HG03575 (cell line): Measurements from ENCODE around the gene SPDYE4.

Experiments
- ATAC-seq: cut with Tn5 transposase; IDR thresholded peaks from one replicate; pipeline ENCODE4 v1.9.1; 2021; ENCODE audit not compliant: unreplicated experiment, insufficient number of reproducible peaks, low FRiP score; ENCODE audit errors: extremely low read depth

The SPDYE4 gene

GRCh38 chr17:8719291-8720246, 38.8 kb downstream of the SPDYE4 start:
- ATAC-seq = no peak

GRCh38 chr17:8718001-8718563, 40.3 kb downstream of the SPDYE4 start:
- no peak for ATAC-seq

GRCh38 chr17:8713878-8714277, 44.5 kb downstream of the SPDYE4 start:
- no peak for ATAC-seq

- ATAC-seq = no peak
Observed at GRCh38 chr17:8713315-8713714, 45.0 kb downstream of the SPDYE4 start.

- no peak for ATAC-seq
Observed at GRCh38 chr17:8712698-8713097, 45.6 kb downstream of the SPDYE4 start.

- ATAC-seq = no peak
Observed at GRCh38 chr17:8711291-8711690, 47.1 kb downstream of the SPDYE4 start.

- ATAC-seq = no peak
Observed at GRCh38 chr17:8710813-8711212, 47.5 kb downstream of the SPDYE4 start.

- no peak for ATAC-seq
Observed at GRCh38 chr17:8709006-8709405, 49.3 kb downstream of the SPDYE4 start.

GRCh38 chr17:8708025-8708461, 50.3 kb downstream of the SPDYE4 start:
- ATAC-seq = no peak

GRCh38 chr17:8707332-8708024, 50.9 kb downstream of the SPDYE4 start:
- ATAC-seq = no peak

- ATAC-seq = no peak
Observed at GRCh38 chr17:8706431-8706830, 51.9 kb downstream of the SPDYE4 start.

GRCh38 chr17:8705427-8705826, 52.9 kb downstream of the SPDYE4 start:
- no peak for ATAC-seq

- ATAC-seq = no peak
Observed at GRCh38 chr17:8703001-8703400, 55.3 kb downstream of the SPDYE4 start.

GRCh38 chr17:8701754-8702153, 56.6 kb downstream of the SPDYE4 start:
- no peak for ATAC-seq

- ATAC-seq = no peak
Observed at GRCh38 chr17:8701221-8701620, 57.1 kb downstream of the SPDYE4 start.
